SU-DHL-6 (cell line): ENCODE measurements around the gene MIGA2.

Source experiments
- H2AFZ ChIP-seq: fragments of 200-600 bp; sonication (generic); 2 replicates; pipeline ENCODE4 v1.6.1; 2014; ENCODE audit warnings: low read depth, mild to moderate bottlenecking, moderate library complexity, mixed read lengths, antibody characterized with exemption, low read length; ENCODE audit not compliant: severe bottlenecking
- H3F3A ChIP-seq: fragments of 200-600 bp; shearing (Covaris generic); 2 replicates; pipeline ENCODE4 v1.6.0; 2016; ENCODE audit warnings: antibody characterized with exemption, mild to moderate bottlenecking; ENCODE audit not compliant: insufficient read depth
- H3K27ac ChIP-seq: fragments of 200-600 bp; sonication (generic); 2 replicates; pipeline ENCODE4 v1.5.1; 2016; ENCODE audit warnings: low read depth, mild to moderate bottlenecking, low read length, moderate library complexity, mixed read lengths
- H3K27me3 ChIP-seq: fragments of 200-600 bp; sonication (generic), shearing (Covaris generic); 2 replicates; pipeline ENCODE4 v1.6.0; 2014; ENCODE audit warnings: mild to moderate bottlenecking, low read length
- H3K36me3 ChIP-seq: fragments of 200-600 bp; sonication (generic); 2 replicates; pipeline ENCODE4 v1.6.1; 2014; ENCODE audit warnings: mild to moderate bottlenecking, low read length, mixed read lengths
- H3K4me2 ChIP-seq: fragments of 300-600, 200-600 bp; shearing (Covaris generic), sonication (generic); 2 replicates; pipeline ENCODE4 v1.6.0; 2014; ENCODE audit warnings: low read length, low read depth, mild to moderate bottlenecking; ENCODE audit not compliant: poor library complexity, severe bottlenecking
- H3K4me3 ChIP-seq: fragments of 200-600 bp; sonication (generic); 2 replicates; pipeline ENCODE4 v1.5.1; 2014; ENCODE audit warnings: antibody characterized with exemption, low read length, mild to moderate bottlenecking, mixed read lengths; ENCODE audit not compliant: insufficient read depth, poor library complexity, severe bottlenecking
- H3K79me2 ChIP-seq: fragments of 200-600 bp; sonication (generic); 2 replicates; pipeline ENCODE4 v1.6.1; 2014; ENCODE audit warnings: mild to moderate bottlenecking, low read length, moderate library complexity; ENCODE audit not compliant: insufficient read depth
- H3K9ac ChIP-seq: fragments of 200-600 bp; sonication (generic); 2 replicates; pipeline ENCODE4 v1.7.0; 2014; ENCODE audit warnings: mild to moderate bottlenecking, low read length
- H3K9me2 ChIP-seq: fragments of 200-600 bp; sonication (generic); replicated peaks from 2 replicates; pipeline ENCODE4 v1.6.1; 2014; ENCODE audit warnings: low read length; ENCODE audit not compliant: insufficient read depth
- H3K9me3 ChIP-seq: fragments of 200-600 bp; sonication (generic); 2 replicates; pipeline ENCODE4 v1.6.1; 2014; ENCODE audit warnings: low read length, mixed read lengths; ENCODE audit not compliant: insufficient read depth
- H4K20me1 ChIP-seq: fragments of 200-600 bp; sonication (generic); 2 replicates; pipeline ENCODE4 v1.6.1; 2014; ENCODE audit warnings: low read depth, mild to moderate bottlenecking, antibody characterized with exemption, low read length, moderate library complexity, mixed read lengths
- CTCF ChIP-seq: fragments of 200-600 bp; sonication (generic); IDR thresholded peaks from one replicate; pipeline ENCODE4 v1.5.1; 2017; ENCODE audit warnings: antibody characterized with exemption, mild to moderate bottlenecking, low read length, moderate library complexity; ENCODE audit not compliant: insufficient read depth, poor library complexity, severe bottlenecking
- EZH2phosphoT487 ChIP-seq: fragments of 200-600 bp; sonication (generic), shearing (Covaris generic); conservative IDR thresholded peaks from 2 replicates; pipeline ENCODE4 v1.6.1; 2018; ENCODE audit warnings: mild to moderate bottlenecking, antibody characterized with exemption, low read length, moderate library complexity, mixed read lengths

MIGA2 gene

GRCh38 chr9:129105857-129106694 lies 69.7 kb downstream of the MIGA2 start:
- no peak for TF ChIP-seq CTCF
- H3K79me2 ChIP-seq = no peaks in the 10 kb centered on the region
- H3K27ac ChIP-seq = no peak overlapping the region
- no peaks in the 10 kb centered on the region for H4K20me1 ChIP-seq
- H3K4me3 ChIP-seq = no peak overlapping the region
- H3K9me2 ChIP-seq = no peaks in the 10 kb centered on the region
- no peak overlapping the region for H3K9ac ChIP-seq
- no peak overlapping the region for H2AFZ ChIP-seq
- no peak overlapping the region for H3K4me2 ChIP-seq
- no peaks in the 10 kb centered on the region for H3K36me3 ChIP-seq
- no peaks in the 10 kb centered on the region for H3F3A ChIP-seq
- no peaks in the 10 kb centered on the region for H3K27me3 ChIP-seq
- H3K9me3 ChIP-seq = no peaks in the 10 kb centered on the region

- H3K9me3 ChIP-seq = no peaks in the 10 kb centered on the region
- no peak overlapping the region for H2AFZ ChIP-seq
- H3K9me2 ChIP-seq = no peaks in the 10 kb centered on the region
Measured at GRCh38 chr9:129107651-129108050, 71.2 kb downstream of the MIGA2 start.

GRCh38 chr9:129108083-129108804 lies 71.8 kb downstream of the MIGA2 start:
- H3K4me2 ChIP-seq = no peak overlapping the region
- H3K27me3 ChIP-seq = no peaks in the 10 kb centered on the region
- H2AFZ ChIP-seq = no peak overlapping the region
- no peak overlapping the region for H3K9ac ChIP-seq
- H3K4me3 ChIP-seq = no peak overlapping the region
- no peaks in the 10 kb centered on the region for H3K9me2 ChIP-seq
- H3K27ac ChIP-seq = no peak overlapping the region
- H3K9me3 ChIP-seq = no peaks in the 10 kb centered on the region
- no peak for TF ChIP-seq CTCF
- TF ChIP-seq EZH2phosphoT487 = no peak
- H3F3A ChIP-seq = no peaks in the 10 kb centered on the region
- peaks cover 15% of the 10 kb centered on the region for H3K79me2 ChIP-seq
- H4K20me1 ChIP-seq = no peaks in the 10 kb centered on the region
- H3K36me3 ChIP-seq = no peaks in the 10 kb centered on the region

More at GRCh38 chr9:129107651-129108050, 71.2 kb downstream of the MIGA2 start:
- H3K27me3 ChIP-seq = no peaks in the 10 kb centered on the region
- TF ChIP-seq CTCF (no peak), EZH2phosphoT487 (no peak)
- no peaks in the 10 kb centered on the region for H3K36me3 ChIP-seq
- no peak overlapping the region for H3K4me3 ChIP-seq
- no peaks in the 10 kb centered on the region for H4K20me1 ChIP-seq
- H3K79me2 ChIP-seq = peaks cover 12% of the 10 kb centered on the region
- no peak overlapping the region for H3K4me2 ChIP-seq
- H3K9ac ChIP-seq = no peak overlapping the region
- H3K27ac ChIP-seq = no peak overlapping the region
- H3F3A ChIP-seq = no peaks in the 10 kb centered on the region
